ENCODE results near the gene SIX3. TPM values are rescaled to one million over a fixed set of nuclear protein-coding genes. Genes with fewer than 3 reads are reported as not detected.

SIX3 gene
- total and polyA plus RNA-seq, 3 experiments from 2014 or later: not detected

GRCh38 chr2:44938287-44939105, 3.0 kb upstream of the SIX3 start:
- DNase-seq: no peak
- Mint-ChIP-seq H3K9me3 (no peaks in the 10 kb centered on the region), H3K27me3 (peaks cover 44 to 67% of the 10 kb centered on the region in 2 donors), H3K36me3 (no peaks in the 10 kb centered on the region), H3K4me1 (peaks cover 24 to 63% (median 28%) of the 10 kb centered on the region in 3 donors), H3K27ac (no peak overlapping the region), H3K4me3 (peak overlapping the region in 3 of 7 donors; percentile 34 to 40 (median 34))
- Histone ChIP-seq H3K9me3 (ENCODE audit: low read length) (no peaks in the 10 kb centered on the region), H3K4me3 (ENCODE audit: low read length) (no peak overlapping the region), H3K27ac (ENCODE audit: low read depth, low read length) (no peak overlapping the region), H3K4me1 (ENCODE audit: insufficient read depth, low read length) (peaks cover 11% of the 10 kb centered on the region), H3K36me3 (ENCODE audit: insufficient read depth, low read length) (no peaks in the 10 kb centered on the region), H3K27me3 (ENCODE audit: insufficient read depth, low read length, poor library complexity, severe bottlenecking) (peaks cover 38% of the 10 kb centered on the region)
- ChIA-PET POLR2A (no interaction called here), CTCF (no interaction called here)

- Histone ChIP-seq H3K9me3 (ENCODE audit: low read length) (no peaks in the 10 kb centered on the region), H3K27ac (ENCODE audit: low read depth, low read length) (no peak overlapping the region), H3K36me3 (ENCODE audit: insufficient read depth, low read length) (no peaks in the 10 kb centered on the region), H3K4me3 (ENCODE audit: low read length) (no peak overlapping the region), H3K4me1 (ENCODE audit: insufficient read depth, low read length) (peaks cover 11% of the 10 kb centered on the region), H3K27me3 (ENCODE audit: insufficient read depth, low read length, poor library complexity, severe bottlenecking) (peaks cover 42% of the 10 kb centered on the region)
- H3K9me3 Mint-ChIP-seq: no peaks in the 10 kb centered on the region
- peaks cover 25 to 63% (median 28%) of the 10 kb centered on the region in 3 donors for H3K4me1 Mint-ChIP-seq
- no peak for DNase-seq
- no peak overlapping the region for H3K27ac Mint-ChIP-seq
- H3K27me3 Mint-ChIP-seq: peaks cover 48 to 68% of the 10 kb centered on the region in 2 donors
- H3K4me3 Mint-ChIP-seq: peak overlapping the region in 4 of 7 donors; percentile 3 to 72 (median 41)
- CTCF ChIA-PET: no interaction called here
- H3K36me3 Mint-ChIP-seq: no peaks in the 10 kb centered on the region
- POLR2A ChIA-PET: no interaction called here
These were observed 2.1 kb upstream of the SIX3 start for GRCh38 chr2:44939106-44940048.

GRCh38 chr2:44940049-44940494, 1.4 kb upstream of the SIX3 start:
- no peak overlapping the region for H3K27ac ChIP-seq (ENCODE audit: low read depth, low read length)
- CTCF ChIA-PET: interaction anchor here (0.6 kb wide), 1 partner anchor 663 kb away, joined by 3 read pairs; no protein-coding TSS in a partner anchor

GRCh38 chr2:44940732-44941464, 604 bp upstream of the SIX3 start:
- Mint-ChIP-seq H3K9me3 (no peaks in the 10 kb centered on the region), H3K36me3 (no peaks in the 10 kb centered on the region), H3K27ac (peak overlapping the region in 1 of 8 donors; percentile 38), H3K4me1 (peaks cover 31 to 75% (median 38%) of the 10 kb centered on the region in 3 donors), H3K27me3 (peaks cover 57 to 77% of the 10 kb centered on the region in 2 donors), H3K4me3 (peak overlapping the region in 6 of 7 donors; percentile 59 to 87 (median 80))
- H3K27me3 ChIP-seq (ENCODE audit: insufficient read depth, low read length, poor library complexity, severe bottlenecking): peaks cover 41% of the 10 kb centered on the region
- no peak for DNase-seq
- ChIA-PET POLR2A (no interaction called here), CTCF (interaction anchor here (0.6 kb wide), 1 partner anchor 664 kb away, joined by 3 read pairs; no protein-coding TSS in a partner anchor)
- H3K9me3 ChIP-seq (ENCODE audit: low read length): no peaks in the 10 kb centered on the region
- H3K4me1 ChIP-seq (ENCODE audit: insufficient read depth, low read length): peaks cover 11% of the 10 kb centered on the region
- H3K4me3 ChIP-seq (ENCODE audit: low read length): no peak overlapping the region
- H3K27ac ChIP-seq (ENCODE audit: low read depth, low read length): no peak overlapping the region
- no peaks in the 10 kb centered on the region for H3K36me3 ChIP-seq (ENCODE audit: insufficient read depth, low read length)

More at GRCh38 chr2:44940049-44940494, 1.4 kb upstream of the SIX3 start:
- Histone ChIP-seq H3K4me3 (ENCODE audit: low read length) (no peak overlapping the region), H3K9me3 (ENCODE audit: low read length) (no peaks in the 10 kb centered on the region), H3K27me3 (ENCODE audit: insufficient read depth, low read length, poor library complexity, severe bottlenecking) (peaks cover 42% of the 10 kb centered on the region), H3K4me1 (ENCODE audit: insufficient read depth, low read length) (peaks cover 11% of the 10 kb centered on the region), H3K36me3 (ENCODE audit: insufficient read depth, low read length) (no peaks in the 10 kb centered on the region)
- POLR2A ChIA-PET: no interaction called here
- no peaks in the 10 kb centered on the region for H3K9me3 Mint-ChIP-seq
- peaks cover 50 to 73% of the 10 kb centered on the region in 2 donors for H3K27me3 Mint-ChIP-seq
- no peaks in the 10 kb centered on the region for H3K36me3 Mint-ChIP-seq
- H3K27ac Mint-ChIP-seq: no peak overlapping the region
- H3K4me3 Mint-ChIP-seq: peak overlapping the region in 5 of 7 donors; percentile 16 to 72 (median 32)
- DNase-seq: no peak
- peaks cover 29 to 68% (median 34%) of the 10 kb centered on the region in 3 donors for H3K4me1 Mint-ChIP-seq

GRCh38 chr2:44942304-44943030, 965 bp downstream of the SIX3 start:
- Histone ChIP-seq H3K27ac (ENCODE audit: low read depth, low read length) (no peak overlapping the region), H3K27me3 (ENCODE audit: insufficient read depth, low read length, poor library complexity, severe bottlenecking) (peaks cover 28% of the 10 kb centered on the region), H3K4me3 (ENCODE audit: low read length) (no peak overlapping the region), H3K9me3 (ENCODE audit: low read length) (no peaks in the 10 kb centered on the region), H3K36me3 (ENCODE audit: insufficient read depth, low read length) (no peaks in the 10 kb centered on the region), H3K4me1 (ENCODE audit: insufficient read depth, low read length) (peaks cover 11% of the 10 kb centered on the region)
- no peak for DNase-seq
- ChIA-PET POLR2A (no interaction called here), CTCF (no interaction called here)
- Mint-ChIP-seq H3K27me3 (peaks cover 53 to 77% of the 10 kb centered on the region in 2 donors), H3K9me3 (no peaks in the 10 kb centered on the region), H3K36me3 (no peaks in the 10 kb centered on the region), H3K27ac (peak overlapping the region in 1 of 8 donors; percentile 50), H3K4me1 (peaks cover 29 to 61% (median 38%) of the 10 kb centered on the region in 3 donors), H3K4me3 (peak overlapping the region in 6 of 7 donors; percentile 15 to 87 (median 58))

- peak overlapping the region in 2 of 8 donors; percentile 7 to 8 for H3K27ac Mint-ChIP-seq
- H3K4me3 ChIP-seq (ENCODE audit: low read length): no peak overlapping the region
- H3K27me3 ChIP-seq (ENCODE audit: insufficient read depth, low read length, poor library complexity, severe bottlenecking): peaks cover 32% of the 10 kb centered on the region
- no peaks in the 10 kb centered on the region for H3K36me3 ChIP-seq (ENCODE audit: insufficient read depth, low read length)
- no peak for DNase-seq
- H3K4me3 Mint-ChIP-seq: peak overlapping the region; percentile 24 to 87 (median 55)
- peaks cover 11% of the 10 kb centered on the region for H3K4me1 ChIP-seq (ENCODE audit: insufficient read depth, low read length)
- no peaks in the 10 kb centered on the region for H3K9me3 ChIP-seq (ENCODE audit: low read length)
- H3K27ac ChIP-seq (ENCODE audit: low read depth, low read length): no peak overlapping the region
- ChIA-PET CTCF (no interaction called here), POLR2A (no interaction called here)
- peaks cover 53 to 81% of the 10 kb centered on the region in 2 donors for H3K27me3 Mint-ChIP-seq
- no peaks in the 10 kb centered on the region for H3K36me3 Mint-ChIP-seq
- peaks cover 29 to 58% (median 38%) of the 10 kb centered on the region in 3 donors for H3K4me1 Mint-ChIP-seq
- H3K9me3 Mint-ChIP-seq: no peaks in the 10 kb centered on the region
These were observed 1.7 kb downstream of the SIX3 start for GRCh38 chr2:44943031-44943692.

- Mint-ChIP-seq H3K27ac (no peak overlapping the region), H3K4me1 (peaks cover 29 to 54% (median 38%) of the 10 kb centered on the region in 3 donors), H3K4me3 (peak overlapping the region in 5 of 7 donors; percentile 8 to 87 (median 33)), H3K9me3 (no peaks in the 10 kb centered on the region), H3K27me3 (peaks cover 54 to 81% of the 10 kb centered on the region in 2 donors), H3K36me3 (no peaks in the 10 kb centered on the region)
- ChIA-PET POLR2A (no interaction called here), CTCF (no interaction called here)
- no peak overlapping the region for H3K4me3 ChIP-seq (ENCODE audit: low read length)
- peaks cover 29% of the 10 kb centered on the region for H3K27me3 ChIP-seq (ENCODE audit: insufficient read depth, low read length, poor library complexity, severe bottlenecking)
- H3K36me3 ChIP-seq (ENCODE audit: insufficient read depth, low read length): no peaks in the 10 kb centered on the region
- H3K4me1 ChIP-seq (ENCODE audit: insufficient read depth, low read length): peaks cover 11% of the 10 kb centered on the region
- no peak for DNase-seq
- H3K9me3 ChIP-seq (ENCODE audit: low read length): no peaks in the 10 kb centered on the region
- no peak overlapping the region for H3K27ac ChIP-seq (ENCODE audit: low read depth, low read length)
These were observed 2.2 kb downstream of the SIX3 start for GRCh38 chr2:44943693-44944101.

Data from CD8-positive, alpha-beta memory T cell (primary cell).